Activated naive CD8-positive, alpha-beta T cell treated with anti-CD3 and anti-CD28 coated beads, Interleukin-2, amount 50 U/mL, for 24 hours (primary cell): ENCODE measurements around the gene FUCA1.
"Not testable (repeated sequence)": the region's sequence is repeated elsewhere in the genome, so short reads cannot be mapped to it uniquely, and the experiment has no call there.

Experiments
- ATAC-seq: fragments of 150-1000 bp; cut with Tn5 transposase; one replicate; pipeline ENCODE4 v1.10.0; 2021
- DNase-seq: peaks from one replicate; pipeline ENCODE4 v3.0.0; 2021
- H3K27ac Mint-ChIP-seq: one replicate; pipeline ENCODE4 v1.8.0; 2021; ENCODE audit warnings: mild to moderate bottlenecking, mixed read lengths
- H3K27me3 Mint-ChIP-seq: one replicate; pipeline ENCODE4 v1.8.0; 2021; ENCODE audit warnings: mixed read lengths
- H3K36me3 Mint-ChIP-seq: one replicate; pipeline ENCODE4 v1.8.0; 2021; ENCODE audit warnings: low read depth, mixed read lengths
- H3K4me1 Mint-ChIP-seq: one replicate; pipeline ENCODE4 v1.8.0; 2021; ENCODE audit warnings: mixed read lengths
- H3K4me3 Mint-ChIP-seq: one replicate; pipeline ENCODE4 v1.8.0; 2021; ENCODE audit warnings: mild to moderate bottlenecking, moderate library complexity, mixed read lengths
- H3K9me3 Mint-ChIP-seq: one replicate; pipeline ENCODE4 v1.8.0; 2021; ENCODE audit warnings: mixed read lengths

FUCA1 gene

DNA sequence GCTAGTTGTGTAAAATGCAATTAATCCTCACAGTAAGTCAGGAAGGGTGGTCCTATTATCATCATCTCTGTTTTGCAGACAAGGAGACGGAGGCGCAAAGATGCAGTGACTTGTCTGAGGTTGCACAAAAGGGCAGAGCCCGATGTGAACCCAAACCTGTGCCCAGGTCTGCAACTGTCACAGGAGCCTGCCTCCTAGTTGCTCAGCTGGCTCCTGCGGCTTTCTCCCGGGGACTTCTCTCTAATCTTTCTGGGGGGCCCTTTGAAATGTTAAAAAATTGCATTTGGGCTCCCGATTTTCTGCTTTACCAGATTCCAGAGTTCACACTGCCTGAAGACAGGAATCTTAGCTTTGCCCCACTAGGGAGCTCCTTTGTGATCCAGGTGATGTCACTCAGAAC lies 35.7 kb upstream of the FUCA1 start:
- no peak for ATAC-seq
- Mint-ChIP-seq H3K4me1 (peaks cover 49% of the 10 kb centered on the region), H3K4me3 (no peak overlapping the region), H3K27me3 (peaks cover 3% of the 10 kb centered on the region), H3K36me3 (no peaks in the 10 kb centered on the region), H3K9me3 (no peaks in the 10 kb centered on the region), H3K27ac (no peak overlapping the region)
- DNase-seq: no peak

DNA sequence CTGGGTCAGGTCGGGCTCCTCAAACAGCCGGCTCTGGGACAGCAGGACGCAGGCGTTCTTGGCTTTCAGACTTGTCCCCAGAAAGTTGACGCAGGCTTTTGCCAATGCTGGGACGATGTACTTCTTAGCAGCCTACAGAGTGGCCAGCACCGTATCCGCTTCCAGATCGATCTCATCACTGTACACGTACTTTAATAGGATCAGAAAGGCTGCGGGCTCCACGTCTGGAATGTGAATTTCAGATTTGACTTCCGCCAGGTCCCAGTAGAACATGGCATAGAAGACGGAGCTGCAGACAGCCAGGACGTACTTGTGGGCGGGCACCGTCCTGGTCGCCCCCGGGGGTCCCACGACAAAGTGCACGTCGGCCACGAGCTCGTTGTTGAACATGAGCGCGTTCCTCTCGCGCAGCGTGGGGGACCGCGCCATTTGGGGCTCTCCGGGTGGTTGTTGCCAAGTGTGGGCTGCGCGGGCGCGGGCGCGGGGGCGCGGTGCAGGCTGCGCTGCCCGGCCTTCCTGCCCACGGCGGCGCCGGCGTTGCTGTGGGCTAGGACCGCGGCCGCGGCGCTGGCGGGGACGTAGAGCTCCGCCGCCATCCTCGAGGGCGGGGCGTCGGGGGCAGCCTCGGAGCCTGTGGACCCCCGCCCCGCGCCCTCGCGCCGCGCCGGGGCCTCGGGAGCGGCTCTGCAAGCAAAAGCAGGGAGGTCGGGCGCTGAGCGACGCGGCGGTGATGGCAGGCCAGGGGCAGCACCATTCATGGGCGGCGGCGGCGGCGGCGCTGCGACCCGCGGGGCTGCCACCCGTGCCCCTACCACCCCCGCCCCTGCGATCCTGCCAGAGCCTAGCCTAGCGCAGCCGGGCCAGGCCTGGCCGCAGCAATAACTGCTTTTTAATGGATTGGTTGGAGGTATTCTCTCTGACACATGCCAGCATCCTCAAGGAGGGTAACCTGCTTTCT lies 34.5 kb upstream of the FUCA1 start:
- no peak overlapping the region for H3K27ac Mint-ChIP-seq
- ATAC-seq (no peak), DNase-seq (no peak)
- peaks cover 3% of the 10 kb centered on the region for H3K27me3 Mint-ChIP-seq
- H3K4me1 Mint-ChIP-seq: peaks cover 43% of the 10 kb centered on the region
- no peaks in the 10 kb centered on the region for H3K36me3 Mint-ChIP-seq
- H3K9me3 Mint-ChIP-seq: no peaks in the 10 kb centered on the region
- H3K4me3 Mint-ChIP-seq: no peak overlapping the region

DNA sequence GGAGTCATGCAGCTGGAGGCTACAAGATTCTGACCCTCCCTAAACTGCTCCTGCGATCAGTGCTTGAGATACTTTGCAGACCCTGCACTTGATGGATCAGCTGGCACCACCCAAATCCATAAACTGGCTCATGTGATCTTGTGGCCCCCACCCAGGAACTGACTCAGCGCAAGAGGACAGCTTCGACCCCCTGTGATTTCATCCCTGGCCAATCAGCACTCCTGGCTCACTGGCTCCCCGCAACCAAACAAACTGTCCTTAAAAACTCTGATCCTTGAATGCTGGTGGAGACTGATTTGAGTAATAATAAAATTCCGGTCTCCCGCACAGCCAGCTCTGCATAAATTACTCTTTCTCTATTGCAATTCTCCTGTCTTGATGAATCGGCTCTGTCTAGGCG lies 31.9 kb upstream of the FUCA1 start:
- H3K27ac Mint-ChIP-seq, ATAC-seq, H3K36me3 Mint-ChIP-seq, H3K4me3 Mint-ChIP-seq, DNase-seq, H3K9me3 Mint-ChIP-seq, H3K27me3 Mint-ChIP-seq: not testable (repeated sequence)
- H3K4me1 Mint-ChIP-seq: peaks cover 40% of the 10 kb centered on the region

DNA sequence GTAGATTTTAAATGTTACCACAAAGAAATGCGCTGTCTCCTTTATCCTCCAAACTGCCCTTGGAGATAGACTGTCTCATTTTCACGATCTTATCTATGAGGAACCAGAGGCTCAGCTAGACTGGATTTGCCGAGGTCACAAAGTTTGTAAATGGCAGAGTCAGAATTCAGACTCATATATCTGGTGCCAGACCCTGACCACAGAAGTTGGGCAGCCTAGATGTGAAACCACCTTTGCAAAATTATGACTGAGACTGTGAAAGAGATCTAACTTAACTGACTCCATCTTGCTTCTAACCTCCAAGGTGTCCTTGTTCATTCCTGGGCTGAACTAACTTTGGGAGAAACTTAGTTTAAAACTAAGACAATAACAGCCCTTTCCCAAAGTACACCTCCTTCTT lies 31.0 kb upstream of the FUCA1 start:
- no peaks in the 10 kb centered on the region for H3K36me3 Mint-ChIP-seq
- no peaks in the 10 kb centered on the region for H3K9me3 Mint-ChIP-seq
- H3K4me3 Mint-ChIP-seq: no peak overlapping the region
- H3K27me3 Mint-ChIP-seq: peaks cover 3% of the 10 kb centered on the region
- peaks cover 31% of the 10 kb centered on the region for H3K4me1 Mint-ChIP-seq
- ATAC-seq (peak; percentile 54), DNase-seq (no peak)
- H3K27ac Mint-ChIP-seq: peak overlapping the region; percentile 52

DNA sequence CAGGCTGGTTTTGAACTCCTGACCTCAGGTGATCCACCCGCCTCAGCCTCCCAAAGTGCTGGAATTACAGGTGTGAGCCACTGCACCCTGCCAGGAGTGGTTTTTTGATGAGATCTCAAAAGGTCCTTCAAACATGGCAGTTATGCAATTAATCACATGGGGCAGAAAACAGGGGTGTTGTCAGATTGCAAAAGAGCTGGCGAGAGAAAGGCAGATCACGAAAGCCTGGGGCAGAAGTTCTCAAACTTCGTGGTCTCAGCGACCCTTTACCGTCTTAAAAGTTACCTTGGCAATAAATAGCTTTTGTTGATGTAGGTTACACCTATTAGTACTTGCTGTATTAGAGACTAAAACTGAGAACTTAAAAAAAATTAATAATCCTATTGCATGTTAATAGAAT lies 29.0 kb upstream of the FUCA1 start:
- Mint-ChIP-seq H3K4me1 (peaks cover 28% of the 10 kb centered on the region), H3K36me3 (peaks cover 2% of the 10 kb centered on the region), H3K9me3 (no peaks in the 10 kb centered on the region), H3K27ac (no peak overlapping the region), H3K4me3 (no peak overlapping the region), H3K27me3 (no peaks in the 10 kb centered on the region)
- no peak for DNase-seq
- ATAC-seq: no peak

DNA sequence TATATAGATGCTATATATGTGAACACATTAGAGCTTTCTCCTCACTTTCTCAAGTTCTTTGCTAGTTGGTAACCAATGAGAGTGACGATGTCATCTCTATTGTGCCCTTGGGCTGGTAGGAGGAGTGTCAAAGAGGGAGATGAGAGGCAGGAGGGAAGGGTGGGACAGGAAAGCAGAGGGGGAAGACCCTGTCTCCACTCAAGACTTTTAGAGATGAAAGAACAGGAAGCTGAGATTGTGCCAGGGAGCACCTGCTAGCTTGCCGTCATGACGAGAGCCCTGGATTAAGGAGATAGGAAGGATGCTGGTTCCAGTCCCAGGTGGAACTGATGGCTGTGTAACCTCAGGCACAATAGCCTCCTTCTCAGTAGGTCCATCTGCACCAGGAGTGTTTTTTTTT lies 28.4 kb upstream of the FUCA1 start:
- H3K4me1 Mint-ChIP-seq: peaks cover 28% of the 10 kb centered on the region
- no peaks in the 10 kb centered on the region for H3K27me3 Mint-ChIP-seq
- no peak overlapping the region for H3K4me3 Mint-ChIP-seq
- H3K9me3 Mint-ChIP-seq: no peaks in the 10 kb centered on the region
- DNase-seq: no peak
- peaks cover 2% of the 10 kb centered on the region for H3K36me3 Mint-ChIP-seq
- ATAC-seq: no peak
- H3K27ac Mint-ChIP-seq: no peak overlapping the region

DNA sequence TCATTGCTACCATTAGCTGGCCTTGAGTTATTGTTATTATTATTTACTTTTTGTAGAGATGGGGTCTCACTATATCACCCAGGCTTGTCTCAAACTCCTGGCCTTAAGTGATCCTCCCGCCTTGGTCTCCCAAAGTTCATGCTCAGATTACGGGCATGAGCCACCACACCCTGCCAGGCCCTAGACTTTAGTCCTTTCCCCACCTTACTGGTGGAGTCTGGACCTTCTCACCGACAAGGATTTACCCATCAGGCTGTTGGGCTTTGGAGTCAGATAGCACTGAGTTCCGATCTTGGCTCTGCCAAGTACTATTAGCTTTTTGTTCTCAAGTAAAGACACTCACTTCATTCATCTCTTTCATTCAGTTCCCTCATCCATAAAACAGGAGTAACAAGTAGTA lies 27.9 kb upstream of the FUCA1 start:
- no peaks in the 10 kb centered on the region for H3K9me3 Mint-ChIP-seq
- H3K27me3 Mint-ChIP-seq: no peaks in the 10 kb centered on the region
- peaks cover 28% of the 10 kb centered on the region for H3K4me1 Mint-ChIP-seq
- ATAC-seq (no peak), DNase-seq (no peak)
- H3K36me3 Mint-ChIP-seq: peaks cover 2% of the 10 kb centered on the region
- H3K4me3 Mint-ChIP-seq: no peak overlapping the region
- no peak overlapping the region for H3K27ac Mint-ChIP-seq

DNA sequence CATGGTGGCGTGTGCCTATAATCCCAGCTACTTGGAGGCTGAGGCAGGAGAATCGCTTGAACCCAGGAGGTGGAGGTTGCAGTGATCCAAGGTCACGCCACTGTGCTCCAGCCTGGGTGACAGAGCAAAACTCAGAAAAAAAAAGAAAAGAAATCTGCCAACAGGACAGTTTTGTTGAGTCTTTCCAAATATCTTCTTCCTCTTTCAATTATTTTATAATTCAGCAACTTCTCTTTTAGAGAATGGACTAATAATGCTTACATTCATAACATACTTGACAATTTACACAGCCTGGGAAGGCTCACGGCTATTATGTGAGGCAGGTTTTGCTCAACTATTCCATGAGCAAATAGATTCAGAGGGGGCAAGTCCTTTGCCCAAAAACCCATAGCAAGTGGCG lies 27.0 kb upstream of the FUCA1 start:
- no peak for ATAC-seq
- DNase-seq: no peak
- Mint-ChIP-seq H3K27me3 (no peaks in the 10 kb centered on the region), H3K4me1 (peaks cover 25% of the 10 kb centered on the region), H3K9me3 (no peaks in the 10 kb centered on the region), H3K4me3 (no peak overlapping the region), H3K36me3 (peaks cover 2% of the 10 kb centered on the region), H3K27ac (no peak overlapping the region)

DNA sequence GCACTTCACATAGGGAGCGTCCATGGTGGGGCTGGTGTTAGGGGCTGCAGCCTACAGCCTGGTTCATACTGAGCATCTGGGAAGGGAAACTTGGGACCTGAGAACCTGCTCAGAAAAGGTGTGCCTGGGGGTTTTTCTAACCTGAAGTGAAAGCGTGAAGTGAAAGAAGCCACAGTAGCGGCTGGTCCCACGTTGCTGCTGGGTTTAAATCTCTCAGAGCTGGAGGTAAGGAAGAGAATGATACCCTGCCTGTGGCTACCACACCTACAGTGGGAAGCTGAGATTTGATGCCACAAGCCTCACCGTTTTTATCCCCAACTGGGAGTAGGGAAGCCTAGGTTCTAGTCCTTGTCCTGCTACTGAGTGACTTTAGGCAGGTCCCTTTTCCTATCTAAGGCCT lies 21.0 kb upstream of the FUCA1 start:
- no peaks in the 10 kb centered on the region for H3K27me3 Mint-ChIP-seq
- no peak for DNase-seq
- H3K36me3 Mint-ChIP-seq: peaks cover 2% of the 10 kb centered on the region
- H3K4me3 Mint-ChIP-seq: no peak overlapping the region
- no peaks in the 10 kb centered on the region for H3K9me3 Mint-ChIP-seq
- no peak overlapping the region for H3K27ac Mint-ChIP-seq
- no peak for ATAC-seq
- peaks cover 9% of the 10 kb centered on the region for H3K4me1 Mint-ChIP-seq

DNA sequence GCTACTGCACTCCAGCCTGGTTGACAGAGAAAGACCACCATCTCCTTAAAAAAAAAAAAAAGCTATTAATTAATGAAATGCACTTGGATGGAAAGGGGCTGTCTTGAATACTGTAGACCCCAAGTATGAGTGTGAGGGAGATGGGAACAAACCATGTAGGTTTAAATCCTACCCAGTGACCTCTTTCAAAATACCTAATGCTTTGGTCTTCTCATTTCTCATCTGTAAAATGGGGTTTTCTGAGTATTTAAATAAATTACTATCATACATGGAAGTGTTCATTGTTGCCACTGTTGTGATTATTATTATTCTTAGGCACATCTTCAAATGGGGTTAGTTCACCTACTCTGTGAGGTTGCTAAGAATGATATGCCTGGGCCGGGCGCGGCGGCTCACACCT lies 17.1 kb upstream of the FUCA1 start:
- DNase-seq: no peak
- ATAC-seq: no peak
- Mint-ChIP-seq H3K27ac (no peak overlapping the region), H3K4me3 (no peak overlapping the region), H3K9me3 (no peaks in the 10 kb centered on the region), H3K4me1 (peaks cover 7% of the 10 kb centered on the region), H3K36me3 (no peaks in the 10 kb centered on the region), H3K27me3 (no peaks in the 10 kb centered on the region)

DNA sequence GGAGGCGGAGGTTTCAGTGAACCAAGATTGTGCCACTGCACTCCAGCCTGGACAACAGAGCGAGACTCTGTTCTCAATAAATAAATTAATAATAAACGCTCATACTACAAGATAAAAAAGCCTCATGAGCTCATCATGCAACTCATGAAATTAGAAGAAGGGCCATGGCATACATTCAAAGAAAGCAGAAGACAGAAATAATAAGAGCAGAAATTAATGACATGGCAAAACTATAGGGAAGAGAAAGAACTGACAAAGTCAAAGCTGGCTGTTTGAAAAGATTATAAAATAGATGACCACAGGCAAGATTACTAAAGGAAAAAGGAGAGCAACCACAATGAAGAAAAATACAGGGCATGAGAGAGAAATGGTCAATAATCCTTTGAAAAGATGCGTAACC lies 14.7 kb upstream of the FUCA1 start:
- Mint-ChIP-seq H3K4me1 (peaks cover under 1% of the 10 kb centered on the region), H3K36me3 (peaks cover 11% of the 10 kb centered on the region)

DNA sequence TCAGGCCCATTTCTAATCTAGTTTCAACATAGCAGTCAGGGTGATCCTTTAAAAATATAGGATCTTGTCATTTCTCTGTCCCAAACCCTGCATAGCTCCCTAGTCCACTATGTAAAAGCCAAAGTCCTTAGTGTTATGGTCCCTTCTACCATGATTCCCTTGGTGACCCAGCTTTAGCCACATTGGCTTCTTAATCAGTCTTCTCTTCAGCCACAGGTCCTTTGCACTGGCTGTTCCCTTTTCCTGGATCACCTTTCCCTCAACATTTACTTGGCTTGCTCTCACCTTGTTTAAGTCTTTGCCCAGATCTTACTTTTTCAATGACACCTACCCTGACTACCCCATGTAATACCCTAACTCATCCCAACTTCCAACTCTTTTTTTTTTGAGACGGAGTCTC lies 11.7 kb upstream of the FUCA1 start:
- no peak for ATAC-seq
- Mint-ChIP-seq H3K4me3 (no peak overlapping the region), H3K4me1 (no peaks in the 10 kb centered on the region), H3K9me3 (peaks cover 22% of the 10 kb centered on the region), H3K27ac (no peak overlapping the region), H3K27me3 (no peaks in the 10 kb centered on the region), H3K36me3 (peaks cover 16% of the 10 kb centered on the region)
- DNase-seq: no peak

More for the DNA sequence above, 14.7 kb upstream of the FUCA1 start:
- H3K9me3 Mint-ChIP-seq: peaks cover 15% of the 10 kb centered on the region
- no peak overlapping the region for H3K4me3 Mint-ChIP-seq
- H3K27me3 Mint-ChIP-seq: no peaks in the 10 kb centered on the region
- no peak overlapping the region for H3K27ac Mint-ChIP-seq
- no peak for DNase-seq
- no peak for ATAC-seq

DNA sequence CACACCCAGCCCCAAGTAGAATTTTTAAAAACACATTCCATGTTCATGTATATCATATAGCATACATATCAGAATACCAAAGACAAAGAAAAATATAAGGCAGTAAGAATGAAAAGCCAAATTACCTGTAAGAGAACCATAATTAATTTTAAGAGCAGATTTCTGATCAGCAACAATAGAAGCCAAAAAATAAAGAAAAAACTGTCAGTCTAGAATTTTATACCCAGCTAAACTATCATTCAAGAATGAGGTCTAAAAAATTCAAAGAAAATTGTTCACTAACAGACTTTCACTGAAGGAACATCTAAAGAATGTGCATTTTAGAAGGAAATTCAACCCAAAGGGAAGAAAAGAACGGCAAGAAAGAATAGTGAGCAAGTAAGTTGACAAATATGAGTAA lies 10.6 kb upstream of the FUCA1 start:
- H3K4me1 Mint-ChIP-seq: no peaks in the 10 kb centered on the region
- H3K27me3 Mint-ChIP-seq: no peaks in the 10 kb centered on the region
- peaks cover 16% of the 10 kb centered on the region for H3K36me3 Mint-ChIP-seq
- DNase-seq (no peak), ATAC-seq (no peak)
- H3K4me3 Mint-ChIP-seq: no peak overlapping the region
- H3K9me3 Mint-ChIP-seq: peaks cover 22% of the 10 kb centered on the region
- H3K27ac Mint-ChIP-seq: no peak overlapping the region

DNA sequence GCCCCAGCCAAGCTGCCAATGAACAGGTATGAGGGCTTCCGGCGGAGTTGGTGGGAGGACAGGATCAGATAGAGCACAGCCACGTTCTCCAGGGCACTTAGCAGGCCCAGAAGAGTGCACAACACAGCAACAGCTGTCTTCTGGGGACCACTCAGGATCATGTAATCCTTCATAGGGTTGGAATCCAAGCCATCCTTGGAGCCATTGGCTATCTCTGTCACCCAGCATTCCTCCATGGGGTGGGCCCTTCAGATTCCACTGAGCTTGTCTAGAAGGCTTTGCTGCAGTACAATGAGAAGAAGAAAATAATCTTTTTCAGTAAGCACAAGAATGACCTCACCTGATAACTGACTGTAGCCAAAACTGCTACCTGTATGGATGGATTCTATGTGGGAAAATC lies 7.3 kb upstream of the FUCA1 start:
- ATAC-seq: no peak
- Mint-ChIP-seq H3K36me3 (peaks cover 16% of the 10 kb centered on the region), H3K27ac (no peak overlapping the region), H3K4me3 (no peak overlapping the region), H3K4me1 (no peaks in the 10 kb centered on the region), H3K9me3 (peaks cover 22% of the 10 kb centered on the region), H3K27me3 (no peaks in the 10 kb centered on the region)
- no peak for DNase-seq

DNA sequence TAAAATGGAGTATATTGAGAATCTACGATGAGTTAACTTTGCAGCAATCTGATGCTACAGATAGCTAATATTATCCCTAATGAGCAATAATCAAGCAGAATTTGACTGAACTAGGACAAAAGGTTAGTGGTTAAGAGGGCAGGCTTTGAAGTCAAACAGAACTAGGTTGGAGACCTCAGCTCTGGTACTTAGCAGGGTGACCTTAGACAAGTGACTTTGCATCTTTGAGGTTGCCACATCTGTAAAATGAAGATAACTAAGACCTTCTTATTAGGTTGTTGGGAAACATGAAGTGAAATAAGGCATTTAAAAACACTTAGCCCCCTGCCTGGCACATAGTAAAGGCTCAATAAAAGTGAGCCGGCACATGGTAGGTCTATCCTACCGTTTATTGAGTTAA lies 4.3 kb upstream of the FUCA1 start:
- H3K9me3 Mint-ChIP-seq: peaks cover 5% of the 10 kb centered on the region
- H3K4me1 Mint-ChIP-seq: peaks cover 10% of the 10 kb centered on the region
- H3K36me3 Mint-ChIP-seq: peaks cover 7% of the 10 kb centered on the region
- DNase-seq (no peak), ATAC-seq (no peak)
- H3K27ac Mint-ChIP-seq: no peak overlapping the region
- no peak overlapping the region for H3K4me3 Mint-ChIP-seq
- peaks cover 3% of the 10 kb centered on the region for H3K27me3 Mint-ChIP-seq
